NCI-H187 (cell line): Measurements from ENCODE around the gene RSU1.

Experiments
- DNase-seq, 2 experiments: peaks; one replicate each; lab custom pipeline; 2025; lab: John Stamatoyannopoulos, UW

Gene RSU1

DNA sequence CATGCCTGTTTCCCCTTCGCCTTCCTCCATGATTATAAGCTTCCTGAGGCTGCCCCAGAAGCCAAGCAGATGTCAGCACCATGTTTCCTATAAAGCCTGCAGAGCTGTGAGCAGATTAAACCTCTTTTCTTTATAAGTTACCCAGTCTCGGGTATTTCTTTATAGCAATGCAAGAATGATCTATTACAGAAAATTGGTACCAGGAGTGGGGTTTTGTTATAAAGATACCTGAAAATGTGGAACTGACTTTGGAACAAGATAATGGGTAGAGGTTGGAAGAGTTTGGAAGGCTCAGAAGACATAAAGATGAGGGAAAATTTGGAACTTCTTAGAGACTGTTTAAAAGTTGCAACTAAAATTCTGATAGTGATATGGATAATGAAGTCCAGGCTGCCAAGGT lies 4.8 kb upstream of the RSU1 start:
- DNase-seq, result no peak

DNA sequence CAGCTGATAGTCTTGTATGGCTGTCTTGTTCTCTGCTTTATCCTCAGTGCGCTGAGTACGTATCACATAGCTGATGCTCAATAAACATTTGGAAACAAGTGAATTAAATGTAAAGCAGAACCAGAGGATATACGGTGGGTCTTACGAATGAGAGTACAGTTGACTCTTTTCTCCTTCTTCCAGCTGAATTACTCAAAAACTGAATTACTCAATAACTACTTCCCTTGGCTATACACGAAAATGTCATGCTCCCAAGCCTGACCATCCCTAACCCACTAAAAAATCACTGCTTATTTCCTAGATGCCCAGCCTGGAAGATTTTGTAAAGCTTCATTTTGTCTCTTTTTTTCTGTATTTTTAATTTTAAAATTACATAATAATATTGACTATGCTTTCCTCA lies 3.2 kb upstream of the RSU1 start:
- no peak for DNase-seq

DNA sequence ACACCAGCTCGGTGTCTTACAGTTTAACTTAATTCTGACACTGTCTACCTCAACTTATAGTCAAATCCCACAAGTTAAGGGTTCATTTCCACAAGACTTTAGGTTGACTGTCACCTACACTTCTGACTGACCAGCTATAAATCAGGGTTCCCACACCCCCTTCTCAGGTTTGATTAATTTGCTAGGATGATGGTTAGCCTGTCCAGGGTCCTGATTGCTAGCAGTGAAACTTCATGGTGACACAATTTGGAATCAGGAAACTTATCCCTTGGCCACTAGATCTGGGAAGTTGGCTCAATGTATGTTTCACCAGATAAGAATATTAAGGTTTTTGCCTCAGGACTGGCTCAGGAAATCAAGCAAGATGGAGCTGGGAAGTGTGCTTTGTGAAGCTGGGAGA lies 2.8 kb upstream of the RSU1 start:
- DNase-seq, result no peak

DNA sequence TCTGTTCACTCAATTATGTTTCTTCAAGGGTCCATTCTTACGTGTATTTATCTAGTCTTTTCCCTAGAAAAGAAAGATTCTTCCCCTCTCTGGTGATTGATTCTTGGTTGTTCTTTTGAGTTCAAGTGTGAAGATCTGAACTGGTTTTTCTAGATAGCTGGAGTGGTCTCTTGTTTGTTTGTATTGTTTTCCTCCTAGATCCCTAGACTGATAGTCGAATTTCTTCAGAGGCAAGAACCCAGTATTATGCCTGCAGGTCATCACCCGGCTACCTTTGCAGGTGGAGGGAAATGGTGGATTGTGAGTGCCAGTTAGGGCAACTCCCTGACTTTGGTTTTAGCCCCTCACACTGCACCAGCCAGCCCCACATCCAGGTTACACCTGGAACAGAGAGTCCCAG lies 2.2 kb upstream of the RSU1 start:
- DNase-seq, result no peak

DNA sequence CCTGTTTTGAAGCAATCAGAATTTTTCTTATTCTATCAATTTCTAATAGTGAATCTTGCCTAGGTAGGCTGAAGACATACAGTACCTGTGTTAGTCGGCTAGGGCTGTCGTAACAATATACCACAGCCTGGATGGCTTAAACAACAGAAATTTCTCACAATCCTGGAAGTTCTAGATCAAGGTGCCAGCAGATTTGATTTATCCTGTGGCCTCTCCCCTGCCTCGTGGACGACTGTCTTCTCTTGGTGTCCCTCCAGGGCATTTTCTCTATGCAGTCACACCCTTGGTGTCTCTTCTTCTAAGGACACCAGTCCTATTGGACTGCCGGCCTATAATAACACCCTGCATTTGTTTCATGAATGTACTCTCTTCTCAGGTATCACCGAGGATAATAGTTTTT lies 1.8 kb upstream of the RSU1 start:
- DNase-seq, result no peak

DNA sequence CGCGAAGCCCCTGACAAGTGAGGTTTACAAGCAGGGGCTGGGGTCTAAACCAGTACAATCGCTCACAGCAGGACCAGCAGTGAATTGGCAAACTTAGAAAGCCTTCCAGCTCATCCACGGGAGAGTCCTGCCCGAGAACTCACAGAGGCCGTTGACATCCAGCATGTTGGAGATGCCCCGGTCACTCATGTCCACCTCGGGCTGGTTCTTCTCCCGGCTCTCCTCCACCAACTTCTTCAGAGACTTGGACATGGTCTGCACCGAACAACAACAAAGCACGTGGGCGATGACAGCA lies 447 bp downstream of the RSU1 start:
- DNase-seq, result no peak

DNA sequence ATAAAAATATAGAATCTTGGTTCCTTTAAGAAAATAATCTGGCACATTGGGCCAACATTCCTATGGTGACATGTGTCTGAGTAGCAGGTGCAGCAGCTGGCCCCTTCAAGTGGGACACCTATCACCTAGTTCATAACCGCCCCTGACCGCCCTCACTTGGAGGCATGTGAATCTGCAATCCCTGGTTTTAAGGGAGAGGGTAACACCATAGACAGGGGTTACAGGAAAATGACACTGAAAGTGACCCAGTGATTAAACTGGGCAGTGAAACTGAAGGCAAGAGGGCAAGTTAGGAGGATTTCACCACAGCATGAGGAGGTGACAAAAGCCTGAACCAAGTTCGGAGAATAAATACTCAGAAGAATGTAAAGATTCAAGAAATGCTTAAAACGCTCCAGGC lies 1.1 kb downstream of the RSU1 start:
- no peak for DNase-seq

DNA sequence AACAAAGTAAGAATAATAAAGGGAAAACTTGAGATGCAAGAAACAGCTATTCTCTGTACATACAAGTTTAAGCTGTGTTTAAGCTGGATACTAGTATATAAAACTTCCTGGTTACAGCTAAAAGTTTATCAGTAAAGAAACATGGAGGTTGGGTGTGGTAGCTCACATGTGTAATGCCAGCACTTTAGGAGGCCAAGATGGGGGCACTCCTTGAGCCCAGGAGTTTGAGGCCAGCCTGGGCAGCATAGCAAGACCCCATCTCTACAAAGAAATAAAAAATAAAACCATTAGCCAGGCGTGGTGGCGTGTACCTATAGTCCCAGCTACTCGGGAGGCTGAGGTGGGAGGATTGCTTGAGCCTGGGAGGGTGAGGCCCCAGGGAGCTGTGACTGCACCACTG lies 3.2 kb downstream of the RSU1 start:
- no peak for DNase-seq

DNA sequence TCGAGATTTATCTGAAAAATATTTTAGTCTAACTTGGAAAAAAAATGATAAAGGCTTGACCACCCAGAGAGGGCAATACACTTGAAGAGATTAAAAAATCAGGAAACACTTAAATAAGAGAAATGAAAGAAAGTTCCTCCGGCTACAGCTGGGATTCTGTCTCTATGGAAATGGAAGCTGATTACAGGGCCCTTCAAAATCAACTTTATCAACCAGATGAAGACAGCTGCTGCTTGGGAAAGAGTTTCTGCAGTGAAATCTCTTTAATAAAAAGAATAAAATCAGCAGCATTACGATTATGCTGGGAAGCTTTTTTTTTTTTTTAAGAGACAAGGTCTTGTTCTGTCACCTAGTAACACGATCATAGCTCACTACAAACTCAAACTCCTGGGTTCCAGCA lies 4.5 kb downstream of the RSU1 start:
- DNase-seq, result no peak

DNA sequence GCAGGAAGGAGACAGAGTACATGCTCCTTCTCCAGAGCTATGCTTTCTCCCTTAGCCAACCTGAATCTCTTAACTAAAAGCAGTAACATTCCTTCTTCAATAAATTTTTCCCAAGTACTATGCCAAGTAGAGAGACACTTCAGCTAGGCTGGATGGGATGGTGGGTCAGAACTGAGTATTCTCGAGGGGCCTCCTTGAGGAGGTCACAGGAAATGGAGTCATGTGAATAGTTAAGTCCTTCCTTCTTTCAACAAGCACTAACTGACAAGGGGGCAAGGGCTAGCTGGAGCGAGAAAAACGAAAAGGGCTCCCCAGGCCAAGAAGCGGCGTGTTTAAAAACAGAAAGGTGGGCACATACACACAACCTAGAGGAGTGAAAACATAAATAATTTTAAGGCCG lies 5.5 kb downstream of the RSU1 start:
- no peak for DNase-seq

DNA sequence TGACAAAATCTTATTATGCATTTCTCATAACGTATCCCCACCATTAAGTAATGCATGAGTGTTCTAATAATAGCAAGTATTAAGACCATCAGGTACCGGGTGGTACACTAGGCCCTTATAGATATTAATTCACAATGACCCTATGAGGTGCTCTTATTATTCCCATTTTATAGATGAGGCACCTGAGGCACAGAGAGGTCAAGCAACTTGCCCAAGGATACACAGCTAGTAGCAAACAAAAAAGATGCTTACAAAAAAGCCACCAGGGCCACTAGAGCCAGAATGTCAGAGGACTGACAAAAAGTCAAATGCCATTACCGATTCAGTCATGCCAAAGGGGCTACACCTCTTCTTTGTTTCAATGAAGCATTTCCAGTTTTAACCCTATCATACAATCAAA lies 5.9 kb downstream of the RSU1 start:
- no peak for DNase-seq

DNA sequence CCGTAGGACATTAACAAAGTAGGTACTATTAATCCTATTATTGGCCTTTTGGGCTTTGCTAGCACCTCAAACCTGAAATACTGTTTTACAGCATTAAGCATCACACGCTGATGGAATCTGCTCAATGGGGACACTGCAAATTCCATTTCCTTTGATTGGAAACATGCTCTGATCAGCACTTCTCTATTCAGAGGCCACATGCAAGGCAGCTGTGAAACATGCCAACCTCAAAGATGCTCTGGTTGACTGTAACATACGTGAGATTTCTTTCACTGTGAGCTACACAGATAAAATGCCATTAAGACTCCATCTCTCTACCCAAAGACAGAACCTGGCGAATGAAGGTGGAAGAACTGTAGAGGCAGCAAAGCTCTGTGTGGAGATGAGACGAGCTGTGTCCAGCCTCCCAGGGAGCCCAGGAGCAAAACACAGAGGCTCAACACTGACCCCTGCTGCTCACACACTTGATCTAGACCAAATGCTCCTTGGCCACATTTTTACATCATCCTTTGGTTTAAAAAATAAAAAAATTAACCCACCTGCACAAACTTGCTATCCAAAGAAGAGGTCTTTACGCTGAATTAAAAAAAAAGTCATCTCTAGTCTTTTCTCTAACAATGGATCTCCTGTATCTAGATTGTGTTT lies 8.0 kb downstream of the RSU1 start:
- no peak for DNase-seq

DNA sequence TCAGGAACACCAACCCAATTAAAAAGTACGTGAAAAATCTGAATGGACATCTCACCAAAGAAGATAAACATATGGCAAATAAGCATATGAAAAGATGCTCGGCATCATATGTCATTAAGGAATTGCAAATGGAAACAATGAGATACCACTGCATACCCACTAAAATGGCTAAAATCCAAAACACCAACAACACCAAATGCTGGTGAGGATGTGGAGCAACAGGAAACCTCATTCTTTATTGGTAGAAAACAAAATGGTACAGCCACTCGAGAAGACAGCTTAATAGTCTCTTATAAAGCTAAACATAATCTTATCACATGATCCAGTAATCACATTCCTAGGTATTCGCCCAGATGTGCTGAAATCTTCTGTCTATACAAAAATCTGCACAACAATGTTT lies 13.1 kb downstream of the RSU1 start:
- no peak for DNase-seq

DNA sequence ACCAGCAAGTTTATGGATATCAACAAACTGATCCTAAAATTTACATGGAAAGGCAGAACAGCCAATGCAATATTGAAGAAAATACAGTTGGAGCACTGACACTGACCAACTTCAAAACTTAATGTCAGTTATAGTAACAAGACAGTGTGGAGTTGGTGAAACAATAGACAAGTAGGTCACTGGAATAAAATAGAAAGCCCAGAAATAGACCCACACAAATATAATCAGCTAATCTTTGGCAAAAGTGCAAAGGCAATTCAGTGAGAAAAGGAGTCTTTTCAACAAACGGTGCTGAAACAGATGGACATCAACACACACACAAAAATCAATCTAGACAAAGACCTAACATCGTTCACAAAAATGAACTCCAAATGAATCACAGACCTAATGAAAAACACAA lies 13.8 kb downstream of the RSU1 start:
- no peak for DNase-seq

DNA sequence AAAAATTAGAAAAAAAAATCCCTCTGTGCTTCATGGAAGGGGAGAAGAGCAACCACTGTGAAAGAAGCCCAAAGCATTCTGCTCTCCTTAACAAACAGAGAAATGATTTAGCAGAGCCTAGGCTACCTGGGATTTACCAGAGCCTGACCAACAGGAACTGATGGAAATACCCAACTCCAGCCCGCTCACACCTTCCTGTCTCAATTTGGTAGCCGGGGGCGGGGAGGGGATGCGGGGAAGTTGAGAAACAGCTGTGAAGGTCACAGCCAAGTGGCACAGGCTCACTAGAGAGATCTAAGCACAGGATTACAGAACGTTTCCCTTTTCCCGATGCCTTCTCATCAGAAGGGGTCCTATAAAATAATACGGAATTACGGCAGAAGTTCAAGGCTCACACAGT lies 17.6 kb downstream of the RSU1 start:
- no peak for DNase-seq

DNA sequence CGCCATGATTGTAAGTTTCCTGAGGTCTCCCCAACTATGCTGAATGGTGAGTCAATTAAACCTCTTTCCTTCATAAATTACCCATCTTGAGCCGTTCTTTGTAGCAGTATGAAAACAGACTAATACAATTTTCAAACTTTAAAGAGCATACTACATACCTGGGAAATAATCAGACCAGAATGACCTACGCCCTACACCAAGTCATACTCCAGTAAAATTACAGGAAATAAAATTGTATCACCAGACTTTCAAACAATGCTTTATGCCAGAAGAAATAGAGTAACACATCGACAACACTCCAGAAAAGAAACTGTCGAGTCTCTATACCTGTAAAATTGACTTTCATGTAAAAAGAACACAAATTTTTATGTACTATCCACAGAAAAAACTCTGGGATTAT lies 18.7 kb downstream of the RSU1 start:
- DNase-seq, result no peak

DNA sequence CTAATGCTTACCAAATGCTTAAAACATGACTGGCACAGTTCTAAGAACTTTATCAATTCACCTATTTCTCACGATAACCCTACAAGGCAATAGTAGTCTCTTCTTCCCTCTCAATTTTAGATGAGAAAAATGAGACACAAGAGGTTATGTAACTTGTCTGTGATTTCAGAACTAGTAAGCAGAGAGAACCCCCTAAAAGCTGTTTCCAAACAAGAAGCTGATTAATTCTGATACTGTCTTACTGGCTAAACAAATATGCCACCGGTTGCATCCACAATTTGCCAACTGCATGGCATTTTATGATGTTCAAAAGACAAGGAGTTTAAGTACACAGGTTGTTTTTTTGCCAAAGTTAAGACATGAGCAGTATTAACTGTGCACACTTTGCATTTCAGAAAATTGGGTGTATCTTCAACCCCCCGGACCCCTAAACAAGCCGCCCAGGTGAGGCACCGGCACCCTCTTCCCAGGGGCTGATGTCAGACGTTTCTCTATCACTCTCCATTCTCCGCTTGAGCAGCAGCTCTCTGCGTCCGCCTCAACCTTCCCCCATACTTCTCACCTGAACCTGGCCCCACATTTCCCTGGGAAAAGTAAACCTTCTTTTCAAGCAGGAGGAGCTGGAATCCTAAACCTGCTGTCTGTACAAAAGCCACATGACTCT lies 21.7 kb downstream of the RSU1 start:
- DNase-seq, result no peak

DNA sequence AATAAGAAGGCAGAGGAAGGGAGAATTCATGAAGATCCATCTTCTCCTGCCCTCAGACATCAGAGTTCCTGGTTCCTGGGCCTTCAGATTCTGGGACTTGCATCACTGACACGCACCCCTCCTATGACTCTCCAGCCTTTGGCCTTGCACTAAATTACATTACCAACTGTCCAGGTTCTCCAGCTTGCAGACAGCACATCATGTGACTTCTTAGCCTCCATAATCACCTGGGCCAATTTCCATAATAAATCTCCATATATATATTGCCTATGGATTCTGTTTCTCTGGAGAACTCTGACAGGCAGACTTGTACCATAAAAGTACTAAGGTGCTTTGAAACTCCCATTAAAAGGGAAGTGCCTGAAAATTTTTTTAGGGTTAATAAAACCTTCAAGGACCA lies 23.2 kb downstream of the RSU1 start:
- DNase-seq, result no peak

DNA sequence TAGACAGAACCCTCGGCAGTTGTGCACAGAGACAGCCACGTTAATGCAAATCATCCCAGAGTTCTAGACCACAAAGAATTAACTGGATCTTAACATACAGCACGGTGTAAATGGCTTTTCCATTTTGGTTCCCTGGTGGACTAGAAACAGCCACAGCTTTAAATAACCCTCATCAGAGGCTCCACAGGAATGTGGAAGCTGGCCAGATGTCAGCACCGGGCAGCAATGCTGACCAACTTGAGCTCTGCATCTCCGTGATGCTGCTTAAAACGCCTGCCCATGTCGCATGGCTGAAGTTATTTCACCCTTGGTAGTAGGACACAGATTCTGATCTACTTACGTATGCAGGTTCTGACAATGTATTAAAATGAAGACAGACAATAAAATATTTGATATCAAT lies 24.5 kb downstream of the RSU1 start:
- no peak for DNase-seq

DNA sequence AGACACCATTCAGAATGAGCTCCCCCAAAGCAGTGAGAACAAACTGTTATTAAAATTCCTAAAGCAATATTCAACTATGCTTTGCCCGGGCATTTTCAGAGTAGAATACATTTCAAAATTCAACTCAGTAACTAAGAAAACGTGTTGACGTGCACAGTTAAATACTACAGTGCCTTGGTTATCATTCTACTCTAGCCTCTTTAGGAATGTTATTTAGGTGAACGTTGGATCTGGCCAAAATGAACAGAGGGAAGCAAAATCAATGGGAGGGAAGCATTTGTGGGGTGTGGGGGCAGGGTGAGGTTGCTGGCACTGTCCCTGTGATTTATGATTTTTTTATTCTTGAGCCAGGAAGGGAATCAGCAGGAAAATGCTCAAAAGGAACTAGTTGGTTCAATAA lies 27.5 kb downstream of the RSU1 start:
- DNase-seq, result no peak

DNA sequence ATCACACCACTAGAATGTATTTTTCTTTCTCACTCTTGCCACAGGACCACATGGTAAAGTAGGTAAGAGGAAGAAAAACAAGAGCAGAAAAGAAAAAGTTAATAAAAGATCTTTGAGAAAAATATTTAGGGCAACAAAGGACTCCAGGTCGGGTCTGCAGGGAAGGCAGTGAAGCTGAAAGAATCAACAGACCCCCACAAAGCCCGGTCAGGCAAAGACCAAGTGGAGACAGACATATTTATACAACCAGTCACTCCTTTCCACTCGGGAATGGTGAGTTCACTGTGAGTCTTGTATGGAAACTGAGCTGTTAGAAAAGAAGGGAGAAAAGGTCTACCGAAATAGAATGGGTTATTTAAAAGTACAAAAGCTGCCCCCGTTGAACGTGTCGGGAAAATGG lies 28.0 kb downstream of the RSU1 start:
- DNase-seq, result no peak

DNA sequence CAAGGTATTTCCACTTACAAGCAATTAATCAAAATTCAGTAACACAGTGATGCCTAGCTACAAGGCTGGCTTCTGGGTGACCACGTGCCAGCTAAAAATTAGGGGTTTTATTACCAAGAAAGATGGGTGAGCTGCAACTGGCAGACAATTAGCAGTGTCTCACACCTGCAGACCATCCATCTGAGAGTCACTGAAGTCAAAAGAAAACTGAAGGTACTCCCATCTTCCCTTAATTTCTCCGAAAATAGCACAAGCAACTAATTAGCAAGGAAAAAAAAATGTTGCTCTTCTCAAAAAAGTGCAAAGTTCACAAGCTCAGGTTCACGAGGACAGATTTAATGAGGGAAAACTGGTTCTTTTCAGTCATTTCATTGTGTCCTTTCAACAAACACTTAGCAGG lies 28.4 kb downstream of the RSU1 start:
- DNase-seq, result no peak

DNA sequence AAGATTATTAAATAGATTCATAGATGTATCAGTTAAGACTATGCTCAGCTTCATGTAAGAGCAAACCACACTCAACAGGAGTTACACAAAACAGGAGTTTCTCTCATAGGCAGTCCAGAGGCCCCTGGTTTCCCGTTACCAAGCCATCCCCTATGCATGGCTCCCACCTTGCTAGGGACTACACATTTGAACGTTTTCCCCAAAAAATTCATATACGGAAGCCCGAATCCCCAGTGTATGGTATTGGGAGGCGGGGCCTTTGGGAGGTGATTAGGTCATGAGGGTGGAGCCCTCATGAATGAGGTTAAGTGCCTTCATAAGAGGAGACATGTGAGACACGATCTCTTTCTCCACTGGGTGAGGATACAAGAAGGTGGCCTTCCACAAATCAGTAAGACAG lies 29.1 kb downstream of the RSU1 start:
- no peak for DNase-seq

DNA sequence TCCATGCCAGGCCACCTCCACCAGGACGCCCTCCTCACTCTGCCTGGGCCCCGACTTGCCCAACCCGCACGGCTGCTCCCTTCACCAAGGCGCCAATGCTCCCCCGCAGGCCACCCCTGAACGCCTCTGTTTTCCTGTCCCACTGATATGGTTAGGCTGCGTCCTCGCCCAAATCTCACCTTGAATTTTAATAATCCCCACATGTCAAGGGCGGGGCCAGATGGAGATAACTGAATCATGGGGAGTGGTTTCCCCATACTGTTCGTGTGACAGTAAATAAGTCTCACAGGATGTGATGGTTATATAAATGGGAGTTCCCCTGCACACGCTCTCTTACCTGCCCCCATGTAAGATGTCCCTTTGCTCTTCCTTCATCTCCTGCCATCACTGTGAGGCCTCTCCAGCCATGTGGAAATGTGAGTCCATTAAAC lies 29.8 kb downstream of the RSU1 start:
- no peak for DNase-seq
